Measurements from ENCODE around the gene ALG6. TPM values are rescaled to one million over a fixed set of nuclear protein-coding genes. Genes with fewer than 3 reads are reported as not detected.
"Not testable (repeated sequence)": the region's sequence is repeated elsewhere in the genome, so short reads cannot be mapped to it uniquely, and the experiment has no call there.

Gene ALG6
- total and polyA plus RNA-seq, 2 experiments from 2014 or later = 8.3 to 15.0 TPM

DNA sequence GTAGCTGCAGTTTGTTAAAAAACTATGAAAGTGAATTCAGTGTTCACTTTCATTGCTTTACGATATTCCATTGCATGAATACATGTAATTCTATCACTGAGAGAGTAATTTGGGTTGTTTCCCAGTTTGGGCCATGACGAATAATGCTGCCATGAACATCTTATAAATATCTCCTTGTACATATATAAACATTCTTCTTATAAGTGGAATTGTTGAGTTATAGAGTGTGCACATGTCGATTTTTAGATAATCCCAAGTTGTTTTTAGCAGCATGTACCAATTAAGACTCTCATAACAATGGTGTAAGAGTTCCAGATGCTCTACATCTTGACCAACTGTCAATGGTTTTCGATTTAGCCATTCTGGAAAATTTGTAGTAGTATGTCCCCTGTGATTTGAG is 40.9 kb downstream of the ALG6 start:
- TF ChIP-seq, protein P1, sequence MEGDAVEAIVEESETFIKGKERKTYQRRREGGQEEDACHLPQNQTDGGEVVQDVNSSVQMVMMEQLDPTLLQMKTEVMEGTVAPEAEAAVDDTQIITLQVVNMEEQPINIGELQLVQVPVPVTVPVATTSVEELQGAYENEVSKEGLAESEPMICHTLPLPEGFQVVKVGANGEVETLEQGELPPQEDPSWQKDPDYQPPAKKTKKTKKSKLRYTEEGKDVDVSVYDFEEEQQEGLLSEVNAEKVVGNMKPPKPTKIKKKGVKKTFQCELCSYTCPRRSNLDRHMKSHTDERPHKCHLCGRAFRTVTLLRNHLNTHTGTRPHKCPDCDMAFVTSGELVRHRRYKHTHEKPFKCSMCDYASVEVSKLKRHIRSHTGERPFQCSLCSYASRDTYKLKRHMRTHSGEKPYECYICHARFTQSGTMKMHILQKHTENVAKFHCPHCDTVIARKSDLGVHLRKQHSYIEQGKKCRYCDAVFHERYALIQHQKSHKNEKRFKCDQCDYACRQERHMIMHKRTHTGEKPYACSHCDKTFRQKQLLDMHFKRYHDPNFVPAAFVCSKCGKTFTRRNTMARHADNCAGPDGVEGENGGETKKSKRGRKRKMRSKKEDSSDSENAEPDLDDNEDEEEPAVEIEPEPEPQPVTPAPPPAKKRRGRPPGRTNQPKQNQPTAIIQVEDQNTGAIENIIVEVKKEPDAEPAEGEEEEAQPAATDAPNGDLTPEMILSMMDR (IDR thresholded peaks at IDR 0.05; ENCODE audit: low read depth, low read length) = no peak

DNA sequence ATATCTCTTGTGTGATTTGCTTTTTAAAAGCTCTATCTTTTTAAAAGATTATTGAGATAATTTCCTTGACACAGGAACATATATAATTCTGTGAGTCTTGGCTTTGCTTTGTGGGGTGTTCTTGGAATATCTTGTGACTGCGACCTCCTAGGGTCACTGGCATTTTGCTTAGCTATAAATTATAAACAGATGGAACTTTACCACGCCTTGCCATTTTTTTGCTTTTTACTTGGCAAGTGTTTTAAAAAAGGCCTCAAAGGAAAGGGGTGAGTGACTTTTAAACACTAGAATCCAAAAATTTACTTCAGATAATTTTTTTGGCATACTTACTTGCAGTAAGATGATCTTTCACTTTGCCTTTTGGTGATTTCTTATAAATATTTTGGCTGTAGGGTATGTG is 43.6 kb downstream of the ALG6 start:
- TF ChIP-seq, protein P1 (IDR thresholded peaks at IDR 0.05; ENCODE audit: low read depth, low read length) = no peak
- Histone ChIP-seq H3K4me3 (no peak overlapping the region), H3K36me3 (peaks cover 4% of the 10 kb centered on the region), H3K27ac (no peak overlapping the region), H3K4me1 (ENCODE audit: low read depth) (no peaks in the 10 kb centered on the region), H3K9me3 (ENCODE audit: low read depth) (no peaks in the 10 kb centered on the region), H3K27me3 (no peaks in the 10 kb centered on the region)
- peak in 1 of 2 donors; percentile 6 for DNase-seq (ENCODE audit: low read depth in 1 of 2, low spot score in 1 of 2)

More for the DNA sequence above, 40.9 kb downstream of the ALG6 start:
- H3K36me3 ChIP-seq = peaks cover 4% of the 10 kb centered on the region
- H3K27ac ChIP-seq = no peak overlapping the region
- H3K27me3 ChIP-seq = no peaks in the 10 kb centered on the region
- no peaks in the 10 kb centered on the region for H3K4me1 ChIP-seq (ENCODE audit: low read depth)
- H3K4me3 ChIP-seq = no peak overlapping the region
- no peaks in the 10 kb centered on the region for H3K9me3 ChIP-seq (ENCODE audit: low read depth)
- no peak for DNase-seq (ENCODE audit: low read depth in 1 of 2, low spot score in 1 of 2)

DNA sequence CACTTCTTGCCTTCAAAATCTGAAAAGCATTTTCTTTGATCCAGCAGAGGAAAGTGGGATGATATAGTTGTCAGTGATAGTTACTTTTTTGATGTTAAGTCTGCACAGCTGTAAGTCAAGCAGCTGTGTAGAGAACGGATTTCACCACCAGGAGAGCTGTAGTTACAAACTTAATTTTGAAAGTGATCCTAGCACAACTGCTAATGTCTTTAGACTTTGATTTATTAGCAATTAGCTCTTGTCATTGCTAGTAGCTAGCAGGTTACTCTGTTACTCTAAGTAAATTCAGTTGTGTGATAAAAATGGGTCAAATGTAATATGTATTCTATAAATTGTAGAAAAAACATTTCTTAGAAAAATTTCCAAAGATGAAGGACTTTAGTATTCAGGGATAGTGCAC is 46.0 kb downstream of the ALG6 start:
- TF ChIP-seq, protein P1 (IDR thresholded peaks at IDR 0.05; ENCODE audit: low read depth, low read length) = no peak
- Histone ChIP-seq H3K27ac (no peak overlapping the region), H3K4me3 (no peak overlapping the region), H3K4me1 (ENCODE audit: low read depth) (no peaks in the 10 kb centered on the region), H3K36me3 (peaks cover 4% of the 10 kb centered on the region), H3K9me3 (ENCODE audit: low read depth) (no peaks in the 10 kb centered on the region), H3K27me3 (no peaks in the 10 kb centered on the region)
- no peak for DNase-seq (ENCODE audit: low read depth in 1 of 2, low spot score in 1 of 2)

- TF ChIP-seq, protein P1 (IDR thresholded peaks at IDR 0.05; ENCODE audit: low read depth, low read length) = no peak
- Histone ChIP-seq H3K4me1 (ENCODE audit: low read depth) (no peaks in the 10 kb centered on the region), H3K27me3 (no peaks in the 10 kb centered on the region), H3K27ac (no peak overlapping the region), H3K4me3 (no peak overlapping the region), H3K36me3 (peaks cover 4% of the 10 kb centered on the region), H3K9me3 (ENCODE audit: low read depth) (no peaks in the 10 kb centered on the region)
- no peak for DNase-seq (ENCODE audit: low read depth in 1 of 2, low spot score in 1 of 2)
Measured at GRCh38 chr1:63414691-63415365, 47.4 kb downstream of the ALG6 start.

GRCh38 chr1:63418101-63418500 is 50.7 kb downstream of the ALG6 start:
- Histone ChIP-seq H3K36me3 (peaks cover under 1% of the 10 kb centered on the region), H3K9me3 (ENCODE audit: low read depth) (no peaks in the 10 kb centered on the region), H3K27ac (no peak overlapping the region), H3K4me1 (ENCODE audit: low read depth) (no peaks in the 10 kb centered on the region), H3K4me3 (no peak overlapping the region), H3K27me3 (no peaks in the 10 kb centered on the region)
- TF ChIP-seq, protein P1 (IDR thresholded peaks at IDR 0.05; ENCODE audit: low read depth, low read length) = no peak
- DNase-seq (ENCODE audit: low read depth in 1 of 2, low spot score in 1 of 2) = no peak

DNA sequence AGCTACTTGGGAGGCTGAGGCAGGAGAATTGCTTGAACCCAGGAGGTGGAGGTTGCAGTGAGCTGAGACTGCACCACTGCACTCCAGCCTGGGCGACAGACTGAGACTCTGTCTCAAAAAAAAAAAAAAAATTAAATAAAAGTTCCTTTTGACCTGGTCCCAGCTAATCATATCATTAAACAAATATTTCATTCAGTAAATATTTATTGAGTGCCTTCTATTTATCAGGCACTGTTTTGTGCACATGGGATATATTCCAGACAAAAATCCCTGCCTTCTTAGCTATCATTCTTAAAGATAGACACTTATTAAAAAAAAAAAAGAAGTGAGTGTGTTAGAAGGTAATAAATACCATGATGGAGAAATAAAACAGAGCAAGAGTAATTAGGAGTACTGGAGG is 53.3 kb downstream of the ALG6 start:
- not testable (repeated sequence) for H3K4me3 ChIP-seq; DNase-seq (ENCODE audit: low read depth in 1 of 2, low spot score in 1 of 2); H3K36me3 ChIP-seq; H3K27me3 ChIP-seq; H3K27ac ChIP-seq; H3K4me1 ChIP-seq (ENCODE audit: low read depth); H3K9me3 ChIP-seq (ENCODE audit: low read depth)

Measured in cardiac muscle cell (in vitro differentiated cells and primary cell).